Activated CD8-positive, alpha-beta T cell treated with anti-CD3 and anti-CD28 coated beads for 36 hours (primary cell): Measurements from ENCODE around the gene TIMP2. TPM values are rescaled to one million over a fixed set of nuclear protein-coding genes. Genes with fewer than 3 reads are reported as not detected.

ENCODE experiments used
- ATAC-seq: fragments of 200-7000 bp; cut with Tn5 transposase; one replicate; pipeline ENCODE4 v1.10.0; 2021; ENCODE audit warnings: mild to moderate bottlenecking, moderate library complexity
- CTCF ChIA-PET: fragments of 350-600 bp; sonication (Branson Sonifier 250); formaldehyde crosslinking; loops from one replicate; lab custom pipeline; 2021; ENCODE audit warnings: antibody characterized with exemption; lab: Charles Lee
- POLR2A ChIA-PET: fragments of 350-600 bp; sonication (Branson Sonifier 250); formaldehyde crosslinking; loops from one replicate; lab custom pipeline; 2021; ENCODE audit warnings: antibody characterized with exemption; lab: Charles Lee
- DNase-seq: peaks from one replicate; pipeline ENCODE4 v3.0.0-alpha.2; 2020
- H3K27ac Mint-ChIP-seq: one replicate; pipeline ENCODE4 v1.8.0; 2021; ENCODE audit warnings: mild to moderate bottlenecking, mixed read lengths
- H3K27me3 Mint-ChIP-seq: one replicate; pipeline ENCODE4 v1.8.0; 2021; ENCODE audit warnings: mixed read lengths
- H3K36me3 Mint-ChIP-seq: one replicate; pipeline ENCODE4 v1.8.0; 2021; ENCODE audit warnings: low read depth, mixed read lengths
- H3K4me1 Mint-ChIP-seq: one replicate; pipeline ENCODE4 v1.8.0; 2021; ENCODE audit warnings: low read depth, mixed read lengths
- H3K4me3 Mint-ChIP-seq: one replicate; pipeline ENCODE4 v1.8.0; 2021; ENCODE audit warnings: mild to moderate bottlenecking, moderate library complexity, mixed read lengths
- H3K9me3 Mint-ChIP-seq: one replicate; pipeline ENCODE4 v1.8.0; 2021; ENCODE audit warnings: mixed read lengths
- CTCF ChIP-seq: fragments of 200-600 bp; IDR thresholded peaks from one replicate; pipeline ENCODE4 v1.8.0; 2022; ENCODE audit warnings: antibody characterized with exemption, mild to moderate bottlenecking
- intact Hi-C: fragments of 100-400 bp; cut with micrococcal nuclease; formaldehyde crosslinking; loops from one replicate; pipeline ENCODE4 v1.10.0; 2022
- total RNA-seq, 2 experiments: library from RNA; stranded (reverse); gene quantifications; one replicate each; pipeline ENCODE4 v1.2.3, GENCODE V29; 2021

TIMP2 gene
- total RNA-seq, 2 experiments from 2014 or later: 2.4 to 2.5 TPM

GRCh38 chr17:78898075-78898836 lies 26.9 kb downstream of the TIMP2 start:
- ChIA-PET CTCF (interaction anchor here (1.3 kb wide), 1 partner anchor 32 kb away, joined by 4 read pairs; no protein-coding TSS in a partner anchor), POLR2A (interaction anchor here (1.1 kb wide), 1 partner anchor 11 kb away, joined by 4 read pairs; no protein-coding TSS in a partner anchor)
- no peak for DNase-seq
- Mint-ChIP-seq H3K4me1 (peaks cover 8% of the 10 kb centered on the region), H3K9me3 (no peaks in the 10 kb centered on the region), H3K4me3 (no peak overlapping the region), H3K27ac (no peak overlapping the region), H3K27me3 (no peaks in the 10 kb centered on the region), H3K36me3 (no peaks in the 10 kb centered on the region)
- ATAC-seq: no peak
- intact Hi-C loops: no loop called here
- no peak for TF ChIP-seq CTCF

GRCh38 chr17:78897664-78898047 lies 27.5 kb downstream of the TIMP2 start:
- Mint-ChIP-seq H3K4me3 (no peak overlapping the region), H3K27me3 (no peaks in the 10 kb centered on the region), H3K9me3 (no peaks in the 10 kb centered on the region), H3K4me1 (peaks cover 2% of the 10 kb centered on the region), H3K36me3 (no peaks in the 10 kb centered on the region), H3K27ac (no peak overlapping the region)
- ATAC-seq (no peak), DNase-seq (no peak)
- POLR2A ChIA-PET: interaction anchor here (1.1 kb wide), 1 partner anchor 10 kb away, joined by 4 read pairs; no protein-coding TSS in a partner anchor
- CTCF ChIA-PET: interaction anchor here (1.3 kb wide), 1 partner anchor 32 kb away, joined by 4 read pairs; no protein-coding TSS in a partner anchor
- intact Hi-C loops: no loop called here
- TF ChIP-seq CTCF: no peak

- ATAC-seq (no peak), DNase-seq (no peak)
- intact Hi-C loops: no loop called here
- H3K4me1 Mint-ChIP-seq: peaks cover under 1% of the 10 kb centered on the region
- no peaks in the 10 kb centered on the region for H3K36me3 Mint-ChIP-seq
- CTCF ChIA-PET: interaction anchor here (1.3 to 2.0 kb wide), 2 partner anchors 31 kb away, joined by 4 to 8 read pairs; no protein-coding TSS in a partner anchor
- no peak for TF ChIP-seq CTCF
- no peaks in the 10 kb centered on the region for H3K27me3 Mint-ChIP-seq
- POLR2A ChIA-PET: no interaction called here
- H3K9me3 Mint-ChIP-seq: no peaks in the 10 kb centered on the region
- no peak overlapping the region for H3K4me3 Mint-ChIP-seq
- H3K27ac Mint-ChIP-seq: no peak overlapping the region
Measured at GRCh38 chr17:78896834-78897663, 28.1 kb downstream of the TIMP2 start.

GRCh38 chr17:78896091-78896833 lies 28.9 kb downstream of the TIMP2 start:
- Mint-ChIP-seq H3K4me1 (peaks cover 9% of the 10 kb centered on the region), H3K4me3 (no peak overlapping the region), H3K27me3 (no peaks in the 10 kb centered on the region), H3K36me3 (no peaks in the 10 kb centered on the region), H3K27ac (no peak overlapping the region), H3K9me3 (no peaks in the 10 kb centered on the region)
- POLR2A ChIA-PET: no interaction called here
- intact Hi-C loops: no loop called here
- ATAC-seq (no peak), DNase-seq (no peak)
- no peak for TF ChIP-seq CTCF
- CTCF ChIA-PET: interaction anchor here (0.6 to 2.0 kb wide), 3 partner anchors 13 to 75 kb away, joined by 3 to 8 read pairs (median 3); no protein-coding TSS in a partner anchor
